GM23338 (cell line): Measurements from ENCODE around the gene NOLC1. TPM values are rescaled to one million over a fixed set of nuclear protein-coding genes. Genes with fewer than 3 reads are reported as not detected.

Experiments used
- ATAC-seq: fragments of 200-7000 bp; cut with Tn5 transposase; 3 replicates; pipeline ENCODE4 v1.9.1; 2020
- DNase-seq: peaks from one replicate; pipeline ENCODE4 v3.0.0-alpha.2; 2015; ENCODE audit warnings: low spot score
- H2AFZ ChIP-seq: fragments of 200-600 bp; sonication (generic); 2 replicates; pipeline ENCODE4 v1.8.0; 2016; ENCODE audit warnings: antibody characterized with exemption, mild to moderate bottlenecking, moderate library complexity
- H3F3A ChIP-seq: fragments of 200-600 bp; sonication (generic); replicated peaks from 2 replicates; pipeline ENCODE4 v1.8.0; 2017; ENCODE audit warnings: antibody characterized with exemption, mixed run types, low read depth
- H3K27ac ChIP-seq: fragments of 200-600 bp; sonication (generic); 2 replicates; pipeline ENCODE4 v1.6.1; 2016; ENCODE audit warnings: low read depth
- H3K27me3 ChIP-seq: fragments of 200-600 bp; sonication (generic); 2 replicates; pipeline ENCODE4 v1.8.0; 2016; ENCODE audit warnings: mild to moderate bottlenecking, mixed run types, moderate library complexity; ENCODE audit not compliant: insufficient read depth
- H3K36me3 ChIP-seq: fragments of 200-600 bp; sonication (generic); 2 replicates; pipeline ENCODE4 v1.8.0; 2016; ENCODE audit warnings: mild to moderate bottlenecking; ENCODE audit not compliant: insufficient read depth
- H3K4me1 ChIP-seq: fragments of 200-600 bp; sonication (generic); 2 replicates; pipeline ENCODE4 v1.8.0; 2016; ENCODE audit warnings: mild to moderate bottlenecking, moderate library complexity; ENCODE audit not compliant: insufficient read depth
- H3K4me2 ChIP-seq: fragments of 200-600 bp; sonication (generic); 2 replicates; pipeline ENCODE4 v1.7.1; 2017; ENCODE audit warnings: mixed run types
- H3K4me3 ChIP-seq: fragments of 200-600 bp; sonication (generic); 2 replicates; pipeline ENCODE4 v1.6.1; 2016; ENCODE audit warnings: mixed run types
- H3K79me2 ChIP-seq: fragments of 200-600 bp; sonication (generic); replicated peaks from 2 replicates; pipeline ENCODE4 v1.8.0; 2017; ENCODE audit warnings: mild to moderate bottlenecking; ENCODE audit not compliant: insufficient read depth
- H3K9me2 ChIP-seq: fragments of 200-600 bp; sonication (generic); 2 replicates; pipeline ENCODE4 v1.8.0; 2017; ENCODE audit not compliant: insufficient read depth
- H4K20me1 ChIP-seq: fragments of 200-600 bp; sonication (generic); replicated peaks from 2 replicates; pipeline ENCODE4 v1.8.0; 2017; ENCODE audit warnings: mild to moderate bottlenecking; ENCODE audit not compliant: insufficient read depth
- H3K27ac Mint-ChIP-seq: 2 replicates; pipeline ENCODE4 v1.8.0; 2020; ENCODE audit warnings: inconsistent platforms, mild to moderate bottlenecking, moderate library complexity, mixed read lengths
- H3K27me3 Mint-ChIP-seq: 3 replicates; pipeline ENCODE4 v1.8.0; 2022; ENCODE audit warnings: low read depth, mild to moderate bottlenecking, moderate library complexity, mixed read lengths, inconsistent platforms; ENCODE audit not compliant: insufficient read depth, poor library complexity
- H3K36me3 Mint-ChIP-seq: 3 replicates; pipeline ENCODE4 v1.8.0; 2021; ENCODE audit warnings: low read depth, mild to moderate bottlenecking, inconsistent platforms, moderate library complexity, mixed read lengths
- H3K4me1 Mint-ChIP-seq: 3 replicates; pipeline ENCODE4 v1.8.0; 2020; ENCODE audit warnings: mild to moderate bottlenecking, inconsistent platforms, mixed read lengths
- H3K4me3 Mint-ChIP-seq: 3 replicates; pipeline ENCODE4 v1.8.0; 2021; ENCODE audit warnings: moderate library complexity, mild to moderate bottlenecking, inconsistent platforms, mixed read lengths
- H3K9me3 Mint-ChIP-seq: 3 replicates; pipeline ENCODE4 v1.8.0; 2020; ENCODE audit warnings: moderate library complexity, mild to moderate bottlenecking, inconsistent platforms, mixed read lengths
- CREB1 ChIP-seq: fragments of 250-450 bp; sonication (Bioruptor Pico); IDR thresholded peaks from 2 replicates; pipeline ENCODE4 v1.5.0; 2020; ENCODE audit warnings: low read depth, mild to moderate bottlenecking, moderate library complexity
- EZH2 ChIP-seq: fragments of 200-600 bp; sonication (generic); IDR thresholded peaks from one replicate; pipeline ENCODE4 v1.8.0; 2017; ENCODE audit warnings: antibody characterized with exemption, mild to moderate bottlenecking, low read depth; ENCODE audit not compliant: unreplicated experiment
- EZH2phosphoT487 ChIP-seq: fragments of 200-600 bp; sonication (generic); IDR thresholded peaks from one replicate; pipeline ENCODE4 v1.8.1; 2018; ENCODE audit warnings: antibody characterized with exemption; ENCODE audit not compliant: unreplicated experiment
- JUNB ChIP-seq: IDR thresholded peaks from one replicate; pipeline ENCODE4 v1.6.1; 2016; ENCODE audit warnings: antibody characterized with exemption; ENCODE audit not compliant: unreplicated experiment
- NANOG ChIP-seq: IDR thresholded peaks from 2 replicates; pipeline ENCODE4 v1.6.1; 2016; ENCODE audit warnings: antibody characterized with exemption, borderline replicate concordance
- POLR2AphosphoS5 ChIP-seq: IDR thresholded peaks from 2 replicates; pipeline ENCODE4 v1.6.1; 2016; ENCODE audit warnings: antibody characterized with exemption, low read depth
- STAT1 ChIP-seq: IDR thresholded peaks from one replicate; pipeline ENCODE4 v1.6.1; 2016; ENCODE audit warnings: antibody characterized with exemption; ENCODE audit not compliant: unreplicated experiment
- ZNF331 ChIP-seq: fragments of 250-450 bp; sonication (Bioruptor Pico); IDR thresholded peaks from 2 replicates; pipeline ENCODE4 v1.5.0; 2020; ENCODE audit warnings: low read depth, mild to moderate bottlenecking, moderate library complexity
- polyA plus RNA-seq: library from polyadenylated mRNA; unstranded; fragments of >200 nt; fragmentation: Nextera tagmentation; extraction: Ambion mirVana; gene quantifications from 2 replicates; pipeline ENCODE4 v1.2.1, GENCODE V29; 2016
- total RNA-seq: library from RNA; depleted of rRNA; stranded (reverse); fragments of >200 nt; shearing (Covaris generic); gene quantifications from 2 replicates; pipeline ENCODE4 v1.2.3, GENCODE V29; 2014
- TF ChIP-seq, protein P1 (sequence below): IDR thresholded peaks from 2 replicates; pipeline ENCODE4 v1.6.1; 2016; ENCODE audit warnings: antibody characterized with exemption
- TF ChIP-seq, protein P2 (sequence below): fragments of 250-450 bp; sonication (Bioruptor Pico); IDR thresholded peaks from 2 replicates; pipeline ENCODE4 v1.5.0; 2020; ENCODE audit warnings: mild to moderate bottlenecking, moderate library complexity
- TF ChIP-seq, protein P3 (sequence below), 2 experiments: fragments of 200-600 bp in 1 of 2; sonication (generic) in 1 of 2; conservative IDR thresholded peaks; 2 replicates each; pipeline versions ENCODE4 v1.5.1 to v1.6.1; 2016 to 2017; ENCODE audit warnings: antibody characterized with exemption in 2 of 2, low read depth in 2 of 2, mild to moderate bottlenecking in 2 of 2, moderate library complexity in 1 of 2

The NOLC1 gene
- total and polyA plus RNA-seq, 2 experiments from 2014 or later = 126 to 178 TPM

DNA sequence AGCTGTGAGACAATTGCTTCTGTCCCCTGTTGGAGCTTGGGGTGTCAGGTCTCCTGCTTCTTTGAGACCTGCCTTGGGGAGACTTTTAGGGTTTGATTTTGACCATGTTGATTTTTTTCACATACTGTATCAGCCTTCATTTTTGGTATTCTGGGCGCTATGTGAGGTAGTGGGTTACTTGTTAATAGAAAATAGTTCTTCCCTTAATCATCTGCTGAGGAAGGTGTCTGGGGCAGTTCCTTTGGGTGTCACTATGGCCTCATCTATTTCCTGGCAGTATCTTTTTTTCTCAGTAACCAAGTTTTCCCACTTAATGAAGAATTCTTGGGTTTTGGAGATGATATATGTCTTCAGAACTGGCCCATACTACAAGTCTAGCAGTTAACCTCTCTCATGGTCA, 4.6 kb upstream of the NOLC1 start:
- no peak overlapping the region for H3K4me3 Mint-ChIP-seq
- H3K27me3 Mint-ChIP-seq = peaks cover 10% of the 10 kb centered on the region
- ATAC-seq (no peak), DNase-seq (no peak)
- H3K36me3 Mint-ChIP-seq = peaks cover 91% of the 10 kb centered on the region
- no peaks in the 10 kb centered on the region for H3K27me3 ChIP-seq
- TF ChIP-seq ZNF331 (CRISPR knock-in tag) (no peak), NANOG (no peak), EZH2 (no peak), CREB1 (CRISPR knock-in tag) (no peak), STAT1 (no peak)
- H3K79me2 ChIP-seq = peaks cover 29% of the 10 kb centered on the region
- peaks cover 6% of the 10 kb centered on the region; the same call in 1 of the 2 replicates for H3K4me1 ChIP-seq
- no peak overlapping the region for H3K4me2 ChIP-seq
- H3K27ac Mint-ChIP-seq = no peak overlapping the region
- peaks cover 56% of the 10 kb centered on the region for H3K36me3 ChIP-seq
- no peaks in the 10 kb centered on the region for H3K9me2 ChIP-seq
- H4K20me1 ChIP-seq = peaks cover 50% of the 10 kb centered on the region
- peaks cover 16% of the 10 kb centered on the region for H3K4me1 Mint-ChIP-seq
- peaks cover 45% of the 10 kb centered on the region for H3F3A ChIP-seq
- H3K4me3 ChIP-seq = no peak overlapping the region
- H3K9me3 Mint-ChIP-seq = no peaks in the 10 kb centered on the region
- no peak overlapping the region for H2AFZ ChIP-seq
- 0 out of 2 replicates have a peak overlapping the region, but pooled peaks have one; percentile 39 for H3K27ac ChIP-seq

DNA sequence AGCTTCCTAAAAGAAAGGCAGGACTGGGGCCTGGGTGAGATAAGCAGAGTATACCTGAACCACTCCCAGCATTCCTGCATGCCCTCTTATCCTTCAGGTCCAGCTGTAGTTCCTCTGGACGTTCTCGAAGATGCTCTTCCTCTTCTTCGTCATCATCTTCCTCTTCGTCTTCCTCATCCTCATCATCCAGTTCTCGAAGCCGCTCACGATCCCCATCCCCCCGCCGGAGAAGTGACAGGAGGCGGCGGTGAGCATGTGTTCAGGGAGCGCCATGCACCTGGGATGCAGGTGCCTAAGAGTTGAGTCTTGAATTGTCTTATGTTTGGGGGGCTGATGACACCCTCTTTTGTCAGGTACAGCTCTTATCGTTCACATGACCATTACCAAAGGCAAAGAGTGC, 3.9 kb upstream of the NOLC1 start:
- Mint-ChIP-seq H3K27ac (no peak overlapping the region), H3K36me3 (peaks cover 91% of the 10 kb centered on the region), H3K4me3 (no peak overlapping the region), H3K27me3 (peaks cover 7% of the 10 kb centered on the region), H3K9me3 (no peaks in the 10 kb centered on the region), H3K4me1 (peaks cover 18% of the 10 kb centered on the region)
- Histone ChIP-seq H3K4me2 (no peak overlapping the region), H3F3A (peaks cover 41% of the 10 kb centered on the region), H3K4me1 (peaks cover 9% of the 10 kb centered on the region; the same call in 1 of the 2 replicates), H3K79me2 (peaks cover 31% of the 10 kb centered on the region), H3K4me3 (no peak overlapping the region), H3K9me2 (no peaks in the 10 kb centered on the region), H3K36me3 (peaks cover 56% of the 10 kb centered on the region), H2AFZ (no peak overlapping the region), H3K27ac (0 out of 2 replicates have a peak overlapping the region, but pooled peaks have one; percentile 45), H4K20me1 (peaks cover 52% of the 10 kb centered on the region), H3K27me3 (no peaks in the 10 kb centered on the region)
- DNase-seq = no peak
- ATAC-seq = no peak
- no peak for TF ChIP-seq ZNF331 (CRISPR knock-in tag)
- no peak for TF ChIP-seq NANOG
- no peak for TF ChIP-seq POLR2AphosphoS5
- TF ChIP-seq EZH2 = no peak
- TF ChIP-seq, protein P1, sequence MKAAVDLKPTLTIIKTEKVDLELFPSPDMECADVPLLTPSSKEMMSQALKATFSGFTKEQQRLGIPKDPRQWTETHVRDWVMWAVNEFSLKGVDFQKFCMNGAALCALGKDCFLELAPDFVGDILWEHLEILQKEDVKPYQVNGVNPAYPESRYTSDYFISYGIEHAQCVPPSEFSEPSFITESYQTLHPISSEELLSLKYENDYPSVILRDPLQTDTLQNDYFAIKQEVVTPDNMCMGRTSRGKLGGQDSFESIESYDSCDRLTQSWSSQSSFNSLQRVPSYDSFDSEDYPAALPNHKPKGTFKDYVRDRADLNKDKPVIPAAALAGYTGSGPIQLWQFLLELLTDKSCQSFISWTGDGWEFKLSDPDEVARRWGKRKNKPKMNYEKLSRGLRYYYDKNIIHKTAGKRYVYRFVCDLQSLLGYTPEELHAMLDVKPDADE = no peak
- TF ChIP-seq, protein P2, sequence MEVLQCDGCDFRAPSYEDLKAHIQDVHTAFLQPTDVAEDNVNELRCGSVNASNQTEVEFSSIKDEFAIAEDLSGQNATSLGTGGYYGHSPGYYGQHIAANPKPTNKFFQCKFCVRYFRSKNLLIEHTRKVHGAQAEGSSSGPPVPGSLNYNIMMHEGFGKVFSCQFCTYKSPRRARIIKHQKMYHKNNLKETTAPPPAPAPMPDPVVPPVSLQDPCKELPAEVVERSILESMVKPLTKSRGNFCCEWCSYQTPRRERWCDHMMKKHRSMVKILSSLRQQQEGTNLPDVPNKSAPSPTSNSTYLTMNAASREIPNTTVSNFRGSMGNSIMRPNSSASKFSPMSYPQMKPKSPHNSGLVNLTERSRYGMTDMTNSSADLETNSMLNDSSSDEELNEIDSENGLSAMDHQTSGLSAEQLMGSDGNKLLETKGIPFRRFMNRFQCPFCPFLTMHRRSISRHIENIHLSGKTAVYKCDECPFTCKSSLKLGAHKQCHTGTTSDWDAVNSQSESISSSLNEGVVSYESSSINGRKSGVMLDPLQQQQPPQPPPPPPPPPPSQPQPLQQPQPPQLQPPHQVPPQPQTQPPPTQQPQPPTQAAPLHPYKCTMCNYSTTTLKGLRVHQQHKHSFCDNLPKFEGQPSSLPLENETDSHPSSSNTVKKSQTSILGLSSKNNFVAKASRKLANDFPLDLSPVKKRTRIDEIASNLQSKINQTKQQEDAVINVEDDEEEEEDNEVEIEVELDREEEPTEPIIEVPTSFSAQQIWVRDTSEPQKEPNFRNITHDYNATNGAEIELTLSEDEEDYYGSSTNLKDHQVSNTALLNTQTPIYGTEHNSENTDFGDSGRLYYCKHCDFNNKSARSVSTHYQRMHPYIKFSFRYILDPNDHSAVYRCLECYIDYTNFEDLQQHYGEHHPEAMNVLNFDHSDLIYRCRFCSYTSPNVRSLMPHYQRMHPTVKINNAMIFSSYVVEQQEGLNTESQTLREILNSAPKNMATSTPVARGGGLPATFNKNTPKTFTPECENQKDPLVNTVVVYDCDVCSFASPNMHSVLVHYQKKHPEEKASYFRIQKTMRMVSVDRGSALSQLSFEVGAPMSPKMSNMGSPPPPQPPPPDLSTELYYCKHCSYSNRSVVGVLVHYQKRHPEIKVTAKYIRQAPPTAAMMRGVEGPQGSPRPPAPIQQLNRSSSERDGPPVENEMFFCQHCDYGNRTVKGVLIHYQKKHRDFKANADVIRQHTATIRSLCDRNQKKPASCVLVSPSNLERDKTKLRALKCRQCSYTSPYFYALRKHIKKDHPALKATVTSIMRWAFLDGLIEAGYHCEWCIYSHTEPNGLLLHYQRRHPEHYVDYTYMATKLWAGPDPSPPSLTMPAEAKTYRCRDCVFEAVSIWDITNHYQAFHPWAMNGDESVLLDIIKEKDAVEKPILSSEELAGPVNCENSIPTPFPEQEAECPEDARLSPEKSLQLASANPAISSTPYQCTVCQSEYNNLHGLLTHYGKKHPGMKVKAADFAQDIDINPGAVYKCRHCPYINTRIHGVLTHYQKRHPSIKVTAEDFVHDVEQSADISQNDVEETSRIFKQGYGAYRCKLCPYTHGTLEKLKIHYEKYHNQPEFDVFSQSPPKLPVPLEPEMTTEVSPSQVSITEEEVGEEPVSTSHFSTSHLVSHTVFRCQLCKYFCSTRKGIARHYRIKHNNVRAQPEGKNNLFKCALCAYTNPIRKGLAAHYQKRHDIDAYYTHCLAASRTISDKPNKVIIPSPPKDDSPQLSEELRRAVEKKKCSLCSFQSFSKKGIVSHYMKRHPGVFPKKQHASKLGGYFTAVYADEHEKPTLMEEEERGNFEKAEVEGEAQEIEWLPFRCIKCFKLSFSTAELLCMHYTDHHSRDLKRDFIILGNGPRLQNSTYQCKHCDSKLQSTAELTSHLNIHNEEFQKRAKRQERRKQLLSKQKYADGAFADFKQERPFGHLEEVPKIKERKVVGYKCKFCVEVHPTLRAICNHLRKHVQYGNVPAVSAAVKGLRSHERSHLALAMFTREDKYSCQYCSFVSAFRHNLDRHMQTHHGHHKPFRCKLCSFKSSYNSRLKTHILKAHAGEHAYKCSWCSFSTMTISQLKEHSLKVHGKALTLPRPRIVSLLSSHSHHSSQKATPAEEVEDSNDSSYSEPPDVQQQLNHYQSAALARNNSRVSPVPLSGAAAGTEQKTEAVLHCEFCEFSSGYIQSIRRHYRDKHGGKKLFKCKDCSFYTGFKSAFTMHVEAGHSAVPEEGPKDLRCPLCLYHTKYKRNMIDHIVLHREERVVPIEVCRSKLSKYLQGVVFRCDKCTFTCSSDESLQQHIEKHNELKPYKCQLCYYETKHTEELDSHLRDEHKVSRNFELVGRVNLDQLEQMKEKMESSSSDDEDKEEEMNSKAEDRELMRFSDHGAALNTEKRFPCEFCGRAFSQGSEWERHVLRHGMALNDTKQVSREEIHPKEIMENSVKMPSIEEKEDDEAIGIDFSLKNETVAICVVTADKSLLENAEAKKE = no peak
- no peak for TF ChIP-seq CREB1 (CRISPR knock-in tag)
- TF ChIP-seq, protein P3, sequence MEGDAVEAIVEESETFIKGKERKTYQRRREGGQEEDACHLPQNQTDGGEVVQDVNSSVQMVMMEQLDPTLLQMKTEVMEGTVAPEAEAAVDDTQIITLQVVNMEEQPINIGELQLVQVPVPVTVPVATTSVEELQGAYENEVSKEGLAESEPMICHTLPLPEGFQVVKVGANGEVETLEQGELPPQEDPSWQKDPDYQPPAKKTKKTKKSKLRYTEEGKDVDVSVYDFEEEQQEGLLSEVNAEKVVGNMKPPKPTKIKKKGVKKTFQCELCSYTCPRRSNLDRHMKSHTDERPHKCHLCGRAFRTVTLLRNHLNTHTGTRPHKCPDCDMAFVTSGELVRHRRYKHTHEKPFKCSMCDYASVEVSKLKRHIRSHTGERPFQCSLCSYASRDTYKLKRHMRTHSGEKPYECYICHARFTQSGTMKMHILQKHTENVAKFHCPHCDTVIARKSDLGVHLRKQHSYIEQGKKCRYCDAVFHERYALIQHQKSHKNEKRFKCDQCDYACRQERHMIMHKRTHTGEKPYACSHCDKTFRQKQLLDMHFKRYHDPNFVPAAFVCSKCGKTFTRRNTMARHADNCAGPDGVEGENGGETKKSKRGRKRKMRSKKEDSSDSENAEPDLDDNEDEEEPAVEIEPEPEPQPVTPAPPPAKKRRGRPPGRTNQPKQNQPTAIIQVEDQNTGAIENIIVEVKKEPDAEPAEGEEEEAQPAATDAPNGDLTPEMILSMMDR (conservative IDR thresholded peaks at IDR 0.05; ENCODE audit: low read depth in 2 of 2) = no peak
- no peak for TF ChIP-seq JUNB
- no peak for TF ChIP-seq EZH2phosphoT487
